GM19351 (cell line): ENCODE data around the gene KRT72.

Source experiments
- ATAC-seq: cut with Tn5 transposase; IDR thresholded peaks from one replicate; pipeline ENCODE4 v1.9.1; 2021; ENCODE audit warnings: mild to moderate bottlenecking, moderate library complexity; ENCODE audit not compliant: unreplicated experiment

KRT72 gene

DNA sequence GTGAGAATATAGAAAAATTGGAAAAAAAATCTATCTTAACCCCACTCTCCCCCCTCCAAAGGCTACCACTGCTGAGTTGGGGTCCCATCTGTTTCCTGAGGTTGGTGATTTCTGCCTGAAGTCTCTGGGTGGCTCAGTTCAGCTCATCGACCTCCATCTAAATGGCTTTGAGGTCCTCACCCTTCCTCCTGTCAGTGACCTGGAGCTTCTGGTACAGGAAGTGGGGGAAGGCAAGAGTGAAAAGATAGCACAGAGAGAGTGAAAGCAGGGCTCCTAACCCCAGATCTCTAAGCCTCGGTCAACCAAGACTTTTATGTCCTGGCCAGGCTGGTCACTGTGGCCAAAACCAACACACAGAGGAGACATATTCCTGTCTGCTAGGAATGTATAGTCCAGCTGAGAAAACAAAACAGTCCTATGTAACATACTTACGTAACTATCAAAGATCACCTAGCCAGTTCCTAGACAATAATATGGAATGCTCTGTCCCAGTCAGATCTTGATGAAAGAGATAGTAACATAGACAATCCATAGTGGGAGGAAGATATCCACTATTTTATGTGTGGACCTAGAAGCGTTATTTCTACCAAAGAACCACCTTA is 29.4 kb upstream of the KRT72 start:
- ATAC-seq, result no peak

DNA sequence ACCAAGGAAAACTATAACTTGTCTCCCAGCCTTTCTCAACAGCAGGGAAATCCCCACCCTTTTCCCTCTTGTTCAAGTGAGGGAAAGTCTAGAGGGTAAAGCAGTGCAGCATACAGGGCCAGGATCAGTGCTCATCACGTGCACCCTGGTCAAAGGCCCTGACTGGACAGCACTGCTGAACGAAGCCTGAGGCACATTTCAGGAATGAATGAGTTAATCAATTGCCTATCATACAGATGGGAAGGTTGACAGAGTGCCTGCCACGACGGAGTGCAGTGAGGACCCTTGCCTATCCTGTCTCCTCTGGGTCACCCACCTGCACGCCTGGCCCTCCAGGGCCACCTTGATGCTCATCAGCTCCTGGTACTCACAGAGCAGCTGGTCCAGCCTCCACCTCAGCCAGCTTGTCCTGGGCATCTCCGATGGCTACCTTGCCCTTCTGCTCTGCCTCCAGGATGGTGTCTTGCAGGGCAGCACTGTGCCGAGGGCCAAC is 28.8 kb upstream of the KRT72 start:
- ATAC-seq, result no peak

DNA sequence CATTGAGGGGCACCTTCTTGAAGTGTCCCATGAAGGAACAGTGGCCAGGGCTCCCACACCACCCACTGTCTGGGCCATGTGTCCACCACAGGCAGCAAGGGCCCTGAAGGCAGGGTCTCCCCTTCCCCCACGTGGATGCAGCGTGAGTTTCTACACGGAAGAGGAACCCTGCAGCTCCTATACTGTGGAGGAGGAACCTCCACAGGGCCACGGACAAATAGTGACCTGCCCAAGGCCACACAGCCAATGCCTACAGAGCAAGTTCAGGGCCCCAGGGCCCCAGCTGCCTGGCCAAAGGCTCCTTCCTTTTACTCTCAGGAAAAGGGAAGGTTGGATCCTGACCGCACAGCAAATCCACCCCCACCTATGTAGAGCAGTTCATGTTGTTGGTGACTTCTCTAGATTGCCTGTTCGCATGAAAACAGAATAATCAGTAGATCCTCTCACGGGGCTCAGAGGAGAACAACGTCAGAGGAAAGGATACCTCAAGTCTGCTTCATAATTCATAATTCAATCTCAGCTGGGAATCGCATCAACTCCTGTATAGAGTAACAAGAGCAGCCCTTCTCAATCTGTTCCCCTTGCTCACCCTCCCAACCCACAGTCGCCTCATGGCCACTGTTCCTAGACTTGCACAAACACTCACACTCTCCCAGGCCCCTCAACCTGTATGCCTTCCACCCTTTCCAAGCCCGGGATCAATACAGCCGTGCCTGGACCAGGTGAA is 28.2 kb upstream of the KRT72 start:
- ATAC-seq, result no peak

DNA sequence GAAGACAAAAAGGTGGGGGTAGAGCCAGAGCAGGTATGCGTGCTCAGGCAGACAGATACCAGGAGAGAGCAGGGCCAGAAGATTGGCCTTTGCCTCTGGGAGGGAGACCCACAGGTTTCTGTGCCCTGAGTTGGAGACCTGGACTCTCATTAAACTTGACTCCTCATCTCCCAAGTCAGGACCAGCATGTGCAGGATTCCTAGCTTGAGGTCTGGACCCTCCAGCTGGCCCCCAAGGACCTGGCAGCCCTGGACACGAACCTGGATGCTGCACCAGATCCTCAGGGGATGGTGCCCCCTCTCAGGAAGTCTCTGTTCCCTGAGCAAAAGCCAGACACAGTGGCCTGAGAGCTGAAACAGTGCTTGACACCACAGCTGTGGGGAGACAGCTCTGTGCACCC is 27.6 kb upstream of the KRT72 start:
- no peak for ATAC-seq

DNA sequence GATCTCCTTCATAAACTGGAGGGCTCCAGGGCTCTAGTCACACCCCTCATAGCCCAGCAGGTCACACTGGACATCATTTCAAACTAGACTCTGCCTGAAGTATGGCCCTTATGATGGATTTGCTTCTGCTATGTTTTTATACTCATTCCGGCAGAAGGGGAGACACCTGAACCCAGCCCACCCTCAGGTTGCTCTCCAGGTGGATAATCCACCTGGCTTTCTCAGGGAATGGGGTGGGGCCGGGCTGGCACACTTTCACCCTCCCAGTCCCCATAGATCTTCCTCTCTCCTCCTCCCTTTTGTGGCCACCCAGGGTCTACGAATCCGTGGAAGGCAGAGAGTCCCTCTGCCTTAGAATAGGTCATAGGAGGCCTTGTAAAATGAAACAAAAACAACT is 26.8 kb upstream of the KRT72 start:
- ATAC-seq, result no peak

DNA sequence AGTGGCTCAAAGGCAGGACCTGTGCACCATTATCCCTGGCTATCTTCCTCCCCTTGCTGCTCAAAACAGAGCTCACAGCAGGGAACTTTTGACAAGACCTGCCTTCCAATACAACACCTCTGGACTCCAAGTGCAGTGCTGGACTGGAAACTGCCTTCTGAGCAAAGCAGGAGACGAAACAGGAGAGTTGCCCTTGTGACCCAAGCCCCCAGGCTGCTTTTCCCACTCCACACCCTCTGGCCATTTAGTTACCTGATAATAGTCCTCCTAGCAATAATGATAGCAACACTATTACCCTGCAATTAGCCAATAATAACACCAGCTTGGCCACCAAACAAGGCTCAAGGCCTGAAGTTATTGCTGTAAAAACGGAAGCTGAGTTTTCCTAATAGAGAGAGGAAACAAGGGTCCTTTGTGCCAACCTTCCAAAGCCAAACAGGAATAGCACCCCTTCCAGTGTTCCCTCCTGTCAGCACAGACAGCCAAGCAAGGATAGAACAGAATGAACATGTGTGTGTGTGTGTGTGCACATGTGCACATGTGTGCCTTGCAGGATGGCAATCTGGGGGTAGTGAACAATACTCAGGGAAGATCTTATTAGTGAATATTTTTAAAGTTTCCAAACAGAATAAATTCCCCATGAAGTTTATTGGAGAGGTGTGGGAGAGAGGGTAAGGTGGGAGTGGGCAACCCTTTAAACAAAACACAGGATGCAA is 26.3 kb upstream of the KRT72 start:
- ATAC-seq, result no peak

DNA sequence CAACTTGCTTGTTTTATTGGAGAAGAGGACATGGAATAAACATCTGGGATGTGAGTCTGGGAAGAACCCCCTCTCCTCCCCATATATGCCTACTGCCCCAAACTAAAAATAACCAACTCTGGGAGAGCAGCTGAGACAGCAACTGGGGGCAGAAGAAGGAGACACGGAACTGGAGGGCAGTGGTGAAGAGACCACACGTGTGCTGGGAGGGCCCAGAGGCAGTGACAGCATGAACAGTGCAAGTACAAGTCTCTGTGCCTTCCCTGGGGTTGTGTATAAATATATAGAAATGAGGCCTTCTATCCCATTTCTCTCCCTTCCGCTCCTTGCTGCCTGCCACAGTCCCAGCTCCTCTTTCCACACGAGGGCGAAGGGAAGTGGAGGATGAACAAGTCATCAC is 21.1 kb upstream of the KRT72 start:
- ATAC-seq, result no peak

DNA sequence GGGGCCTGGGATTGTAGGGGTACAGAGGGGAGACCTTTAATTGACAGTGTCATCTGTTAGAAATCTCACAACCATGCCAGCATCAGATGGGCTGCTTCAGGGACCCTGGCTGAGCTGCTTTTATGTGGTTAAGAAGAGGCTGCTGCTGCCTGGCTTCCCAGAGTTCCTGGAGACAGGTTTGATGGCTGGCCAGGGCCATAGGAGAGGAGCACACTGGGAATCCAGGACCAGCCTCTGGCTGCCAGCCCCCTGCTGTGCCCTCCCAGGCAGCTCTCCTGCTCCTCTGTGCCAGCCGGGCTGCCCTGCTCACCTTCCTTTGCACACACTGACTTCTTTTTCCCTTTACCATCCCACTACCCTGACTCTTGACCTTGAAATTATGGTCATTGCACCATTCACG is 17.6 kb upstream of the KRT72 start:
- ATAC-seq, result no peak

DNA sequence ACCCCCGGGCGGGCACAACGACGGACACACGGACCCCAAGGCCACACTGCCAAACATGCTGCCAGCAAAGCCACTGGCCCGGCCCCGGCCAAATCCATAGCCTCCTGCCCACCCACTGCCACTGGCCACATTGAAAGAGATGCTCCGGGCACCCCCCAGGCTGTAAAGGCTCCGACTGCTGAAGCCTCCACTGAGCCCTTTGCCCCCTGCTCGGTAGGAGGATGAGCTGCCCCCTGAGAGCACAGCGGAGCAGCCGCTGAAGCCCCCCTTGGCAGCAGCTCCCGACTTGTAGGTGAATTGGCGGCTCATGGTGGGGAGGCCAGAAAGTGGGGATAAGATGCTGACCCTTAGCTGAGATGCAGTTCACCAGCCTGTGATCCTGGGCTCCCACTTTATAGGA is 17.0 kb upstream of the KRT72 start, which contains the start of gene KRT73:
TSS of gene KRT73 (minus strand) at position 344 of the 400 bp plus-strand sequence. CDS start at position 309, 35 bp downstream.
- ATAC-seq, result no peak

DNA sequence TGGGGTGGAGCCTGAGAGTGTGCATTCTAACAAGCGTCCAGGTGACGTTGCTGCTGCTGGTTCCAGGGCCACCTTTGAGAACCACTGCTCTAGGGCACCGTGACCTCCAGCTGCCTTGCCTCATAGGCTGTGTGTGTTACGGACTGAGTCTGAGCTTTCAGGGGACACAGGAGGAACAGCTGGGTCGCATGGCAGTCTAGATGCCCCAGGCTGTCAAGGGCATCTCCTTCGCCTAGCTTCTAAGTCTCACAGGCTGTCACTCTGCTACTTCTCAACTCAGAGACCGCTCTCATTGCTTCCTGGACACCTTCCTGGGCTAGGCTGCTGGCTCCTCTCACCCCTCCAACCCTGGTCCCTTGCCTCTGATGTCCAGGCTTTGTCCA is 16.1 kb upstream of the KRT72 start:
- ATAC-seq, result no peak

DNA sequence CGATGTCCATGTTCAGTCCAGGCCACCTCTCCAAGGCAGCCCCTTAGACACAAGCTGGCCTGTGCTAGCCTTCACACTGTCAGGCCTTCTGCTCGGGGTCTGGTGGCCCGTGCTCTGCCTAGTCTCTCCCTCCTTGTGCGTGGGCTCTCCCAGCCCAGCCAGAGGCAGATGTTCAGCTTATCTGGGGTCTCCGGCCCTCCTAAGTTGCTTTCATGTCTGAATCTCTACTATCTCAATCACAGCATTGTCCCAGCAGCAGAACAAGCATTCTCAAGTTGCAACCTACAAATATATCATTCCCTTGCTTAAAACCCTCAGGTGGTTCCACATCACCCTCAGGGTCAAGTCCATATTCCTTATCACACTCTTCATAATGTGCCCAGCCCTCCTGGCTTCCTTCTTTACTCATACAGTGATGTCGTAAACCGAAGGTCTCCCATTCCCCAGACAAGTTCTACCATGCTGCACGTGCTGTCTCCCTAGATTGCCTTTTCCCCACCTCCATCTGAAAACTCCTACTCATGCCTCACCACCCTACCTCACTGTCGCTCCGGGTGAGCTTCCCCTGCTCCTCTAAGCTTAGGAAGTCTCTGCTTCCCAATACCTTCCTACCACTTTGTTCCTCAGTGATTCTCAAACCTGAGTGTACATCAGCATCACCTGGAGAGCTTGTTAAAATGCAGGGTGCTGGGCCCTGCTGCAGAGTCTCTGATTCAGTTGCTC is 15.6 kb upstream of the KRT72 start:
- no peak for ATAC-seq

DNA sequence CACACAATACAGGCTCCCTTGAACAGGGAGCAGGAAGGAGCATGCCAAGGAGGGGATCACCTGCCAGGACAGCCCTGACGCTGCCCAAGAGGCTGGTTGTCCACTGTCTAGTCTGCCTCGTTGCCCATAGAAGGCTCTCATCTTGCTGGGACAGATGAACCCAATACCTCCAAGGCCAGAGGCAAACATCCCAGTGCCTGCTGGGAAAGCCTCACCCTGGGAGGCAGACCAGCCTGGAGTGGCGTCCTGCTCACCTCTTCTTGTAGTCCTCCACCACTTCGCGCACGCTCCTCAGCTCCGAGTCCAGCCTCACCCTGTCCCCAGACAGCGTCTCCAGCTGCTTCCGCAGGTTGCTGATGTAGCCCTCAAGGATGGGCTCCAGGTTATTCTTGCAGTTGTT is 14.6 kb upstream of the KRT72 start:
- no peak for ATAC-seq

DNA sequence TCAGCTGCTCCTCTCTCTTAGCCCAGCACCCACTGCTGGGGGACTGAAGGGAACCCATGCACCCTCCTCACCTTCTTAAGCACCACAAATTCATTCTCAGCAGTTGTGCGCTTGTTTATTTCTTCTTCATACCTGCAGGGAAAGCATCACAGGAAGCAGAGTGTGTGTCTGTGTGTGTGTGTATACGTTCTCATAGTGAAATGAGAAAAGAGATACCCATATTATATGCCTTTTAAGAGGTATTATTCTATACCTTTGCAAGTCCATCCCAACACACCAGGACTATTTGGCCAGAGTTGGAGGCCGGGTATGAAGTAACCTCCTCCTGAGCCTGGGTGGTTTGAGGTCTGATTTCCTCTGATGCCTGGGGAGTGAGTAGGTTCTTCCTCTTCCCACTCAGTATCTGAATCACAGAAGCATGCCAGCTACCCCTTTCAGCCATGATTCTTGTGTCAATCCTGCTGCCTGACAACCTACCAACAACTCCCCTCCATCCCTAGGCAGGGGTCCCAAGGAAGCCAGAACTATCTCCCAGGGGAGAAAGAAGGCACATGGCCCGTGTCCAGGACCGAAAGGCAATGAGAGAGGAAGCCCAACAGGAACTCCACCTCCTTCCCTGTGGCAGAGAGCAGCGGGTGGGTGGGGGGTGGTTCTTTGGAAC is 14.1 kb upstream of the KRT72 start:
- ATAC-seq, result no peak

DNA sequence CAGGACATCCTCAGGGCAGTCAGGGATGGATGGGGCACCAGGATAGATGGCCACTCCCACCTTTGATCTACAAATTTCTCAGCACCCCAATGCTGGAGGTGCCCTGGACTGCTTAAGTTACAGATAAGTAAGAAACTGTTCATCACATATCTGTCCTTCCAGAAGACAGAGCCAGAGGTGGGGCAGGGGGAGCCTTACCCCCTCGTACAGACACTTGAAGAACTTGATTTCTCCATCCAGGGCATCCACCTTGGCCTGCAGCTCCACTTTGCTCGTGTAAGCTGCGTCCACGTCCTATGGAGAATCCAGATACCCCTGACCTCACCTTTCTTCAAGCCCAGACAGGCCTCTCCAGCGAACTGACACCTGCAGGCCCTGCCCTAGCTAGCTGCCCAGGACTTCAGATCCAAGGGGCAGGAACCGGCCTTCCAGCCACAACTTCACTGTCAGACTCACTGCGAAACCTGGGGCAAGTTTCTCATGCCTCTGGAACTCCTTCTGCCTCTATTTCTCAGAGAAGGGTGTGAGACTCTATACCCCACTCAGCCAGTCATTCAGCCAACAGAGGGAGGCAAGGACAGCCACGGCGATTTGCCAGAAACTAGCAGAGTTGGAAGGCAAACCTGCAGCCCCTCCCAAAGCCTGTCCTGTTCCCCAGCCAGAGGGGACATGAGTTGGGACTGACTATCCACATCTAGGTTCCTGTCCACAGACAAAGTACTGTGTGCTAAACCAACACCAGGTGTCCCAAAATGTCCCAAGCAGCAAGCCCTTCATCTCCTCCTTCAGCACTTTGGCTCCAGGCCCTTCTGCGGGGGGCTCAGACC is 13.3 kb upstream of the KRT72 start:
- no peak for ATAC-seq

DNA sequence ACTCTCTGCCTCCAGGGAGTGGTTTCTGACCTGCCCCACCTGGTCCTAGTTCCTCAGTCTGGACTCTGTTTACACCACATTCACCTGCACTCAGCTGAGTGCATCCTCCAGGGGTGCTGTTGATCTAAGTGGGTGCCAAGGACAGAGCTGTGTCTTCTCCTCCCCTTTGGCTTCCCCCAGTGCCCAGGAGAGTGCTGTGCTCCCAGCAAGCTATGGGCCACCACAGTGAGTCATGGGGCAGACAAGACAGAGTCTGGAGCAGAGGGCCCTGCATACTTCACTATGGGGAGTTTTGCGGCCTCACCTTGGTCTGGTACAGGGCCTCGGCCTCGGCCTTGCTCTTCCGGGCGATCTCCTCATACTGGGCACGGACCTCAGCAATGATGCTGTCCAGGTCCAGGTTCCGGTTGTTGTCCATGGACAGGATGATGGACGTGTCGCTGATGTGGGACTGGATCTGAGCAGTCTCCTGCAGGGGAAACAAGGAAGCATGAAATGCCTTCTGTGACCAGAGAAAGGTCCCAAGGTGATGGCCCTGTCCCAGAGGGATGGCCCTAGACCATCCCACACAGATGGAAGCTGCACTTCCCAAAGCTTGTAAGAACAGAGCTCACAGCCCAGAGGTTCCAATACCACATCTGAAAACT is 12.2 kb upstream of the KRT72 start:
- ATAC-seq, result no peak

DNA sequence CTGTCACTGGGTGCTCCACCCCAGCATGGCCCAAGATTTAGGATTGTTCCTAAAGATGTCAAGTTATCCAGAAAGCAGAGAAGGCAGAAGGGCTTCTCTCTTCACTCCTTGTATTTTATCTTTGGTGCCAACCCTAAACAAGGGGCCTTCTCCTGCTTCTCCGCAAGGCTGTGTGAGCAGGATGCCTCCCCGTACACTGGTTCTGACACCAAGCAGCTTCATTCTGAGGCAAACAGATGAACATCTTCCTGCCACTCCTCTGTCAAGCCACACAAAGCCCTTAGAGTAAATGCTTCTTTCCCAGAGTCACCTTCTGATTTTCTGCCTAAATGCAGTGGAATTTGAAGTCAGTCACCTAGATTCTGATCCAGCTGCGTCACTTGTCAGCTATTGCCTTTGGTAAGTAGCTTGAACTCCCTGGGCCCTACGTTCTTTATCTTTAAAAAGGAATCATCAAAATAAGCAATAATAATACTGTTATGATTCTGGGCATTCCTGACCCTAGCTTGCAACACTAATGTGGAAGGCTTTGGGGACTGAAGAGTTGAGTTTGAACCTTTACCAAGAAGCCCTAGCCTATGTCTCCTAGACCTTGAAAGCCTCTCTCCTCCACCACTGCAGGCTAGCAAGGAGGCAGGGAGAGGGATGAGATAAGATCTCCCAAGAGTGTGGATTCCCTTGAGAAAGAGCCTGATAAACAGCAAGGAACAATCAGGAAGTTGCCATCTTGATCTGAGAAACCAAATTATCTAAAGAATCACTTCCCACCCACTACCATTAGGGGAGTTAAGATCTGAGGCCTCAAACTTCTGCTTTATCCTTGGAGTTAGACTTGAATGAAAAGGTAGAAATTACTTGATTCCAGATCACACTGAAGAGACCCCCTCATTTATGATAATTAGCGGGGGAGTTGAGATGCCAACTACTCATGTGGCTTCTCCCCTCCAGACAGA is 11.4 kb upstream of the KRT72 start:
- ATAC-seq, result no peak

DNA sequence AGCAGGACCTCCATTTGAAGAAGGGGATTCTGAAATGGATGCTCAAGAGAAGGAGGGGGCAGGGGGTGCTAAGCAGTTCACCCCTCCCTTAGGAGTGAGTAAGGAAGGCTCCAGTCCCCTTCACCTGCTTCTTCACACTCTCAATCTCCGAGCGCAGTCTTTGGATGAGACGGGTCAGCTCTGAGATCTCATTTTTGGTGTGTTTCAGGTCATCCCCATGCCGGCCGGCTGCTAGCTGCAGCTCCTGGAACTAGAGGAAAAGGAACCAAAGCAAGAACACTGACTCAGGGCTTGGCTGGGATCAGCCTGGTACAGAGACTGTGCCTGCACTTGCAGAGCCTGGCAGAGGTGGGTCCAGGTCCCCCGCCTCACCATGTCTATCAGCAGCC is 9.8 kb upstream of the KRT72 start:
- no peak for ATAC-seq

DNA sequence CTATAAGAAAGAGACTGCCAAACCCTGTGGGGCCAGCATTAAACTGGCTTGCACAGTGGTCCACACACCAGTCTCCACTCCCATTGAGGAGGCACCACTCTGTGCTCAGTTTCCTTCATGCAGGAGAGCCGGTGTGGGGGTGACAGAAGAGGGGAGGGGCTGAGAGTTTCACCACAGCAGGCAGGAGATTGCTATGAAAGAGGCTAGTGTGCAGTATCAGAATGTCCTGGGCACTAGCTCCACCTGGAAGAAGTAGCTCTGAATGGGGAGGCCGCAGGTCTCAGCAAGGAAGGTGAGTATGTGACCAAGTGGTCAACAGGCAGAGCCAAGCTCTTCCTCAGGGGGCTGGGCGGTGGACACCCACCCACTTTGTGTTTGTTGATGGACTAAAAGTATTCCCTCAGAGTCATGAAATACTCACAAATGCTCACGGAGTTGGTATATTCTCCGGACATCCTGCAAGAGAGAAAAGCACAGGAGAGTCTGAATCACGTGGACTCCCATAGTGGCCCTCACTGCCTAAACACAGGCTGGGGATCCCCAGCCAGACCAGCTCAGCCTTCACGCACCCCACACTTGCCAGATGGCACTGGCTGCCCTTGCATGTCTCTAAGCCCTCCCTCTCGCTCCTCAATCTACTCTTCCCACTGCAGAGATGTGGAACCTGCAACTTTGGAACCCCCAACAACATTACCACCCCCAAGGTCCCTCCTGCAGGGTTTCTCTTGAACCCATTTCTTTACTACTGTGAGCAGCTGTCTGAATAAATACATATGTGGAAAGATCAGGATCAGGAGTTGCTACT is 7.8 kb upstream of the KRT72 start:
- ATAC-seq, result no peak
